H1 (cell line): Measurements from ENCODE around the gene OR2V2. TPM values are rescaled to one million over a fixed set of nuclear protein-coding genes. Genes with fewer than 3 reads are reported as not detected.

Source experiments
- CTCF ChIA-PET: fragments of 300-600 bp; sonication (Branson Sonifier 250); formaldehyde crosslinking; loops from one replicate; lab custom pipeline; 2021; ENCODE audit not compliant: partially characterized antibody; lab: Charles Lee
- POLR2A ChIA-PET: fragments of 300-600 bp; sonication (Branson Sonifier 250); formaldehyde crosslinking; loops from one replicate; lab custom pipeline; 2021; ENCODE audit warnings: inconsistent platforms; ENCODE audit not compliant: partially characterized antibody; lab: Charles Lee
- DNase-seq, 2 experiments: peaks; one replicate each; pipeline versions ENCODE4 v3.0.0 to v3.0.0-alpha.2; 2010 to 2022; ENCODE audit warnings: low spot score in 2 of 2, low read depth in 1 of 2, mixed read lengths in 1 of 2
- FAIRE-seq: peaks from 2 replicates; lab custom pipeline; 2011; peaks lifted over from hg19 to GRCh38; lab: Jason Lieb, UNC
- H2AFZ ChIP-seq: 2 replicates; pipeline ENCODE4 v1.8.1; 2012; ENCODE audit warnings: low read length, inconsistent platforms
- H2AK5ac ChIP-seq: 2 replicates; pipeline ENCODE4 v1.6.1; 2013; ENCODE audit warnings: low read depth, low read length
- H2BK120ac ChIP-seq: replicated peaks from 2 replicates; pipeline ENCODE3; 2013; ENCODE audit warnings: low read depth, low read length, inconsistent platforms
- H2BK12ac ChIP-seq: 2 replicates; pipeline ENCODE4 v1.6.1; 2013; ENCODE audit warnings: low read depth, low read length
- H2BK15ac ChIP-seq: 2 replicates; pipeline ENCODE4 v1.6.1; 2013; ENCODE audit warnings: low read length
- H2BK20ac ChIP-seq: 2 replicates; pipeline ENCODE4 v1.6.1; 2013; ENCODE audit warnings: low read length
- H2BK5ac ChIP-seq: 2 replicates; pipeline ENCODE4 v1.6.1; 2013; ENCODE audit warnings: low read depth, low read length
- H3K14ac ChIP-seq: 2 replicates; pipeline ENCODE4 v1.6.1; 2013; ENCODE audit warnings: inconsistent platforms; ENCODE audit not compliant: insufficient read length
- H3K18ac ChIP-seq: 2 replicates; pipeline ENCODE4 v1.6.1; 2013; ENCODE audit warnings: low read length; ENCODE audit errors: extremely low read depth
- H3K23ac ChIP-seq: 2 replicates; pipeline ENCODE4 v1.6.1; 2013; ENCODE audit warnings: inconsistent platforms; ENCODE audit not compliant: insufficient read length
- H3K23me2 ChIP-seq: 2 replicates; pipeline ENCODE4 v1.6.1; 2013; ENCODE audit warnings: low read depth, low read length
- H3K27ac ChIP-seq: 2 replicates; pipeline ENCODE4 v1.6.1; 2011; ENCODE audit warnings: low read depth, low read length, inconsistent platforms
- H3K27me3 ChIP-seq, 4 experiments: replicated peaks in 1 of 4; 1 replicate in 1 of 4; 2 replicates in 3 of 4; pipeline versions ENCODE4 v1.6.1 to v1.8.1; 2011 to 2013; ENCODE audit warnings: low read length in 3 of 4, mild to moderate bottlenecking in 3 of 4, inconsistent platforms in 2 of 4, mixed read lengths in 2 of 4, moderate library complexity in 1 of 4; ENCODE audit not compliant: control insufficient read depth in 3 of 4, insufficient read depth in 3 of 4; ENCODE audit errors: extremely low read depth in 1 of 4
- H3K36me3 ChIP-seq, 4 experiments: 2 replicates each; pipeline versions ENCODE4 v1.6.1 to v1.8.1; 2011 to 2013; ENCODE audit warnings: mild to moderate bottlenecking in 4 of 4, low read length in 3 of 4, moderate library complexity in 2 of 4, control low read depth in 1 of 4, inconsistent platforms in 1 of 4; ENCODE audit not compliant: insufficient read depth in 4 of 4, control insufficient read depth in 2 of 4
- H3K4ac ChIP-seq: replicated peaks from 2 replicates; pipeline ENCODE3; 2013; ENCODE audit warnings: low read length, low read depth, mixed read lengths, inconsistent platforms; ENCODE audit not compliant: insufficient read length
- H3K4me1 ChIP-seq, 4 experiments: replicated peaks in 1 of 4; 1 replicate in 1 of 4; 2 replicates in 3 of 4; pipeline versions ENCODE4 v1.6.1 to v1.8.1; 2011 to 2013; ENCODE audit warnings: low read length in 3 of 4, inconsistent platforms in 2 of 4, mixed read lengths in 1 of 4; ENCODE audit not compliant: insufficient read depth in 4 of 4, control insufficient read depth in 3 of 4
- H3K4me2 ChIP-seq, 2 experiments: 2 replicates each; pipeline versions ENCODE4 v1.6.1 to v1.8.1; 2011 to 2013; ENCODE audit warnings: low read depth in 2 of 2, low read length in 2 of 2, control low read depth in 1 of 2, inconsistent platforms in 1 of 2, mild to moderate bottlenecking in 1 of 2; ENCODE audit not compliant: insufficient read depth in 1 of 2
- H3K4me3 ChIP-seq, 4 experiments: fragments of 200-600, 300-600 bp in 1 of 4; sonication (generic), shearing (Covaris generic), sonication (Bioruptor Twin) in 1 of 4; 2 replicates each; pipeline versions ENCODE4 v1.5.1 to v1.8.1; 2011 to 2016; ENCODE audit warnings: low read length in 4 of 4, low read depth in 3 of 4, control low read depth in 2 of 4, inconsistent platforms in 2 of 4, mild to moderate bottlenecking in 2 of 4, mixed read lengths in 1 of 4, moderate library complexity in 1 of 4; ENCODE audit not compliant: insufficient read depth in 2 of 4; ENCODE audit errors: extremely low read depth in 1 of 4
- H3K56ac ChIP-seq: replicated peaks from 2 replicates; pipeline ENCODE3; 2013; ENCODE audit warnings: low read depth, mild to moderate bottlenecking, mixed read lengths, low read length, inconsistent platforms; ENCODE audit not compliant: insufficient read length
- H3K79me1 ChIP-seq: 2 replicates; pipeline ENCODE4 v1.6.1; 2013; ENCODE audit warnings: low read depth, low read length, control low read depth
- H3K79me2 ChIP-seq, 2 experiments: 2 replicates each; pipeline versions ENCODE4 v1.6.1 to v1.8.1; 2012 to 2013; ENCODE audit warnings: low read length in 2 of 2, mild to moderate bottlenecking in 2 of 2, inconsistent platforms in 1 of 2; ENCODE audit not compliant: insufficient read depth in 2 of 2, control insufficient read depth in 1 of 2
- H3K9ac ChIP-seq, 4 experiments: replicated peaks in 1 of 4; 1 replicate in 1 of 4; 2 replicates in 3 of 4; pipeline versions ENCODE4 v1.6.1 to v1.8.1; 2011 to 2013; ENCODE audit warnings: low read depth in 3 of 4, low read length in 3 of 4, control low read depth in 2 of 4, mild to moderate bottlenecking in 2 of 4, moderate library complexity in 2 of 4, inconsistent platforms in 1 of 4; ENCODE audit errors: extremely low read depth in 1 of 4
- H3K9me3 ChIP-seq, 2 experiments: 2 replicates each; pipeline versions ENCODE4 v1.6.1 to v1.8.1; 2012 to 2013; ENCODE audit warnings: mild to moderate bottlenecking in 2 of 2, moderate library complexity in 2 of 2, control low read depth in 1 of 2, inconsistent platforms in 1 of 2, low read depth in 1 of 2, low read length in 1 of 2, mixed read lengths in 1 of 2; ENCODE audit not compliant: insufficient read depth in 2 of 2
- H4K20me1 ChIP-seq, 2 experiments: replicated peaks in 1 of 2; 2 replicates each; pipeline versions ENCODE3 to v1.8.1; 2011 to 2013; ENCODE audit warnings: inconsistent platforms in 2 of 2, low read length in 2 of 2, mild to moderate bottlenecking in 1 of 2; ENCODE audit not compliant: insufficient read depth in 2 of 2, control insufficient read depth in 1 of 2
- H4K5ac ChIP-seq: 2 replicates; pipeline ENCODE4 v1.6.1; 2013; ENCODE audit warnings: low read length, low read depth, mixed read lengths, inconsistent platforms; ENCODE audit not compliant: insufficient read length
- H4K8ac ChIP-seq: 2 replicates; pipeline ENCODE4 v1.8.0; 2013; ENCODE audit warnings: mild to moderate bottlenecking, moderate library complexity, low read length, inconsistent platforms; ENCODE audit not compliant: insufficient read depth; ENCODE audit errors: extremely low read depth
- H4K91ac ChIP-seq: replicated peaks from 2 replicates; pipeline ENCODE3; 2013; ENCODE audit warnings: low read length, mixed read lengths, inconsistent platforms; ENCODE audit not compliant: insufficient read length
- WGBS, 2 experiments: shearing (Covaris generic) in 1 of 2; methylation state at CpG; one replicate each; pipeline versions ENCODE4 v1.1.6 to v1.1.7; 2013 to 2015; ENCODE audit warnings: low lambda C conversion rate in 2 of 2, mixed read lengths in 2 of 2, inconsistent platforms in 1 of 2, low coverage in 1 of 2, missing lambda C conversion rate in 1 of 2; ENCODE audit not compliant: insufficient replicate concordance in 2 of 2, insufficient coverage in 1 of 2, insufficient read length in 1 of 2; ENCODE audit errors: extremely low coverage in 1 of 2, missing lambda C conversion rate in 1 of 2; 5-methylcytosine and 5-hydroxymethylcytosine counted together
- polyA plus RNA-seq, 7 experiments: library from polyadenylated mRNA; depleted of rRNA in 3 of 7; stranded (reverse) in 5 of 7; unstranded in 2 of 7; fragments of >200 nt in 5 of 7; fragments of 200-250 nt in 2 of 7; gene quantifications; 1 replicate in 5 of 7; 2 replicates in 1 of 7; 4 replicates in 1 of 7; pipeline versions ENCODE4 v1.2.1 to v1.2.3, GENCODE V29; 2011 to 2013; ENCODE audit warnings: missing spikeins in 2 of 7, mixed read lengths in 2 of 7
- total RNA-seq: library from RNA; stranded (reverse); fragmentation: NEBNext Ultra II Directional; extraction: Animal tissue kit (Norgen Biotek cat#: 25700); gene quantifications from 2 replicates; pipeline ENCODE4 v1.2.1, GENCODE V29; 2021

Gene OR2V2
- total and polyA plus RNA-seq, 2 of the 8 experiments (the other 6 are each of a cell fraction or from before 2014, with no cell fraction given) = not detected

- peaks cover 2 to 15% (median 9%) of the 10 kb centered on the region in 4 experiments for H3K27me3 ChIP-seq
- H3K18ac ChIP-seq = no peak overlapping the region
- H3K14ac ChIP-seq = no peak overlapping the region
- no peak overlapping the region for H3K56ac ChIP-seq
- 0 out of 2 replicates have a peak overlapping the region, but pooled peaks have one; percentile 29 for H2BK15ac ChIP-seq
- no peak overlapping the region for H3K27ac ChIP-seq
- H3K9me3 ChIP-seq = no peaks in the 10 kb centered on the region
- no peak overlapping the region for H2AFZ ChIP-seq
- H2BK120ac ChIP-seq = no peak overlapping the region
- H4K91ac ChIP-seq = no peak overlapping the region
- H2BK5ac ChIP-seq = no peak overlapping the region
- no peak overlapping the region for H3K9ac ChIP-seq
- no peak overlapping the region for H4K8ac ChIP-seq
- peaks cover 0 to 11% (median 6%) of the 10 kb centered on the region in 4 experiments; a peak in 6 of 7 replicates for H3K4me1 ChIP-seq
- no peaks in the 10 kb centered on the region for H3K36me3 ChIP-seq
- H4K20me1 ChIP-seq = no peaks in the 10 kb centered on the region
- H3K23ac ChIP-seq = no peak overlapping the region
- DNase-seq (no peak), FAIRE-seq (no peak)
- CTCF ChIA-PET = interaction anchor here (0.9 to 3.4 kb wide), 9 partner anchors 14 to 313 kb away, joined by 3 to 9 read pairs (median 4); no protein-coding TSS in a partner anchor
- no peaks in the 10 kb centered on the region for H3K79me1 ChIP-seq
- no peaks in the 10 kb centered on the region for H3K23me2 ChIP-seq
- 86% methylated on average over 9 of the region's 9 CpGs; no CpG with 5 or more reads in 1 of the 2 experiments for WGBS, 2 experiments
- 0 out of 2 replicates have a peak overlapping the region, but pooled peaks have one; percentile 39 for H2AK5ac ChIP-seq
- H3K4ac ChIP-seq = no peak overlapping the region
- no peak overlapping the region for H4K5ac ChIP-seq
- H3K4me2 ChIP-seq = no peak overlapping the region
- no peak overlapping the region for H2BK12ac ChIP-seq
- H2BK20ac ChIP-seq = no peak overlapping the region
- H3K4me3 ChIP-seq = no peak overlapping the region
- no peaks in the 10 kb centered on the region for H3K79me2 ChIP-seq
- POLR2A ChIA-PET = no interaction called here
Measured at GRCh38 chr5:181107699-181108098, 39.7 kb upstream of the OR2V2 start.
